NCI-H2227 (cell line): ENCODE results near the gene LCLAT1.

ENCODE experiments used
- DNase-seq: peaks from one replicate; lab custom pipeline; 2025; ENCODE audit not compliant: unreplicated experiment; lab: John Stamatoyannopoulos, UW

Gene LCLAT1

DNA sequence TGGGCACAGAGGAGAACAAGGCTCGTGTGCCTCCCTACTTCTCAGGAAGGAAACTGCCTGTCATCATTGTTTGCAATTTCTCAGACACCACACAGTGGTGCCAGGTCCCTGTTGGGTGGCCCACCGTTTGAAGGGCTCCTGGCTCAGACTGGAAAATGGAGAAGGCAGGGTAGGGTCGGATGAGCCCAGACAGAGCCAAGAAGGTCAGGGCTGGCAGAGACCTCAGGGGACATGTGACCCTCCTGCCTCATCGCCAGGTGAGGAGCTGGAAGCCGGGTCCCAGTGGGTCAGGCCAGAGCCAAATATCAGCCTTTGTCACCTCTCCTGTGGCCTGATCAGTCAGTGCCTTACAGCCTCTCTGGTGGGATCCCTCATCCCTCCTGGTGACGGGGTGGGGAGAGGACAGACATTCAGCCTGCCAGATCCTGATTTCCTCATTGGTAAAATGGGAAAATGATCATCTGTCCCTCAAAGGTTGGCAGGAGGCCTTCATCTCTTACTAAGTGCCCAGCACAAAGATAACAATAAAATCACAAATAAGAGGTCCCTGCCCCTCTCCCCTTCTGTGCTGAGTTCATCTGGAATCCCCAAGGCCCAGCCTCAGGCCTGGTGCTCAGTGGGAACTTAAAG lies 242.6 kb downstream of the LCLAT1 start:
- no peak for DNase-seq

DNA sequence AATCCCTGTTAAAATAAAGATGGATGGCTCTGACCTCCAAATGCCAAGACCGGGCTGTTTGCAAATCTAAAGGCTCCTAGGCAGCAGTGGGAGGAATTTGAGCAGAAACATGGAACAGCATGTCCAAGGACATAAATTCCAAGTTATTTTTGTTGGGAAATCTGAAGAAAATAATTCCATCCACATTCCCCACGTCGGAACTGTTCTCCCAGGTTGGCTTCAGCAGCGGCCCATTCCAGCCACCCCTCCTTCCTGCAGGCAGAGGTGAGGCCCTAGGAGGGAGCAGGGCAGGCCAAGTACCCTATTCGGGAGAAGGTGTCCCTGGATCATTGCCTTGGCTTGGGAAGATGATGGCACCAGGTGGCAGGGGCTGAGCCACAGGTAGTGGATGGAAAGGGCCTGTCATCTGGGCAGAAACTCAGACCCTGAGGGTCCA lies 243.1 kb downstream of the LCLAT1 start:
- DNase-seq, result no peak

- DNase-seq, result no peak
Observed at GRCh38 chr2:30691091-30691947, 244.3 kb downstream of the LCLAT1 start.

DNA sequence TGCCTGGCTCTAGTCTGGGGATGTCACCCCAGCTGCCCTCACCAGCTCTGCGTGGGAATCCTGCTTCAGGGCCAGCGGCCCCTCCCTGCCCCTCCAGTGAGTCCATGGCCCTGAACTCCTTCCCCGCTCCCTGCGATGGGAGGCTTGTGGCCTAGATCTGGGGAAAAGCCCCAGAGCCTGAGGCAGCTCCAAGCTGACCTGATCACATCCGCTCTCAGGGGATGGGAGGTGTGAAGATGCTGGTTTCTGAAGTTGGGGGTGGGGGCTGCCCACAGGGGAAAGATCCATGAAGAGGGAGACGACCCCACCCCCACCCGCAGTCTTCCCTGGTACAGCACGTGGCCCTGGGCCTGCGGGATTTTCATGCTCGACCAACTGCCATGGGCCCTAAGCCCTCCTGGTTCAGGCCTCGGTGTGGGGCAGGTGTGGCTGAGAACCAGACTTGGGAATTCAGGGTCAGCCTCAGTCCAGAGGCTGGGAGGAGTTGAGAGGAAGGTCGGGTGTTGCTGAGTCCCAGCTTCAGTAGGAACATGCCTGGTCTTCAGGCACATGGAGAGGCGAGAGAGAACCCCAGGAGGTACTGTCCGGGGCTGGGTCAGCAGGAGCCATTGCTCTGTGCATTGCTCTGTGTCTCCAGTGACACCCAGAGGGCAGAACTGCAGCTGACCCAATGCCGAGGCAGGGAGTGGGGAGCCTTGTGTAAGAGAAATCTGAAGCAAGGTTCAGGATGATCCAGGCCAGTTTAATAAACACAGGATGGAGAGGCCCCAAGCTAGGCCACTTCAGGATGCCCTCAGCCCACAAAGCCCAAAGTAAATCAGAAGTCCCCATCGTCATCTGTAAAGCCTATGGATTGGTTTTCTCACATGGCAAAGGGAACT lies 245.1 kb downstream of the LCLAT1 start:
- DNase-seq, result no peak

DNA sequence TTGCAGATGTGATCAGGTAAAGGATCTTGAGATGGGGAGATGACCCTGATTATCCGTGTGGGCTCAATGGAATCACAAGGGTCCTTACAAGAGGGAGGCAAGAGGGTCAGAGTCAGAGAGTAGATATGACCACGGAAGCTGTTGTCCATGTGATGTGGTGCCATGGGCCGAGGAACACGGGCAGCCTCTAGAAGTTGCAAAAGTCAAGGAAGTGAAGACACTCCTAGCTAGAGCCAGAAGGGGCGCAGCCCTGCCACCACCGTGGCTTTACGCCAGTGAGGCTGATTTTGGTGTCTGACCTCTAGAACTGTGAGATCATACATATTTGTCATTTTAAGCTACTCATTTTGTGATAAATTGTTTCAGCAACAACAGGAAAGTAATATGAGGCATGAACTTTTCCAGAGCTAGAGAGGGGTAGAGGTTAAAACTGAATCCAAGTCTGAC lies 245.8 kb downstream of the LCLAT1 start:
- no peak for DNase-seq
